ENCODE results near the gene WIPF2. TPM values are rescaled to one million over a fixed set of nuclear protein-coding genes. Genes with fewer than 3 reads are reported as not detected.
A peak's percentile ranks its signal among the peaks of the same experiment; 100 is the strongest.

WIPF2 gene
- total and polyA plus RNA-seq, 8 donors: 6.3 to 21.7 (median 13.8) TPM

DNA sequence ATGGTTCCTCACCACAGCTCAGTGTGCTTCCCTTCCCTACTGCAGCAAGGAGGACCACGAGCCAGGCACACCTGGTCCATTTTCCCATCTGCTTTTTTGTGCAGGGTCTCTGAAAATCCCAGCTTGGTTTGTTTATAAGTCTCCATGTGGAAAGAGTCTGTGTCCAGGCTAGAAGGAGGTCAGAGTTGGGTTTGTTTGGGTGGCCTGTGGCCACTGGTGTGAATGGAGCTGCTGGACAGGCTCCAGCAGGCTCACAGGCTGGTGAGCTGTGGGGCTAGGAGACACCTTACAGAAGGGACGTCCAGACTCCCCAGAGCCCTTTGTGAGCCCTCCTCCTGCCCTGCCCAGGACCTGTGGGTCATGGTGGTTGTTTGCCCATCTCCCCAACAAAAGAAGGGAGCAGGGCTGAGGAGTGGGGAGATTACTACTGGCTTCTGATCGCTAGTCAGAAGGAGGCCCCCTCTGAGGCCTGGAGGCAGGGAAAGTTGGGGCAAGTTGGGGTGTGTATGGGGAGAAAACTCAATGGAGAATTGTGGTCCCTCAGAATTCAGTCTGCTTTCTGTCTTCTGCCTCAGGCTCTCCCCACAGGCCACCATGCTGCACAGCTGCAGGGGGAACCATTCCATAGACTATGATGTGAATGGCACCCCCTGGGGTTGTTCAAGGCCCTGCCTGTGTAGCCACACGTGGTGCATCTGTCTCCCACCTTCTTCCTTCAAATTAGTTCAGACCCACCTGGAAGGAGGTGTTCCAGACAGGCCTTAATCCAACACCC lies 94.0 kb downstream of the WIPF2 start:
- no peak overlapping the region for H3K4me3 ChIP-seq
- no peaks in the 10 kb centered on the region for H3K9me3 ChIP-seq
- FAIRE-seq (no peak), ATAC-seq (no peak), DNase-seq (peak in 2 of 6 donors; percentile 35 to 39)
- TF ChIP-seq, protein P1, sequence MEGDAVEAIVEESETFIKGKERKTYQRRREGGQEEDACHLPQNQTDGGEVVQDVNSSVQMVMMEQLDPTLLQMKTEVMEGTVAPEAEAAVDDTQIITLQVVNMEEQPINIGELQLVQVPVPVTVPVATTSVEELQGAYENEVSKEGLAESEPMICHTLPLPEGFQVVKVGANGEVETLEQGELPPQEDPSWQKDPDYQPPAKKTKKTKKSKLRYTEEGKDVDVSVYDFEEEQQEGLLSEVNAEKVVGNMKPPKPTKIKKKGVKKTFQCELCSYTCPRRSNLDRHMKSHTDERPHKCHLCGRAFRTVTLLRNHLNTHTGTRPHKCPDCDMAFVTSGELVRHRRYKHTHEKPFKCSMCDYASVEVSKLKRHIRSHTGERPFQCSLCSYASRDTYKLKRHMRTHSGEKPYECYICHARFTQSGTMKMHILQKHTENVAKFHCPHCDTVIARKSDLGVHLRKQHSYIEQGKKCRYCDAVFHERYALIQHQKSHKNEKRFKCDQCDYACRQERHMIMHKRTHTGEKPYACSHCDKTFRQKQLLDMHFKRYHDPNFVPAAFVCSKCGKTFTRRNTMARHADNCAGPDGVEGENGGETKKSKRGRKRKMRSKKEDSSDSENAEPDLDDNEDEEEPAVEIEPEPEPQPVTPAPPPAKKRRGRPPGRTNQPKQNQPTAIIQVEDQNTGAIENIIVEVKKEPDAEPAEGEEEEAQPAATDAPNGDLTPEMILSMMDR (IDR thresholded peaks at IDR 0.05): no peak
- no peaks in the 10 kb centered on the region for H3K27me3 ChIP-seq
- H3K4me1 ChIP-seq: peaks cover 14 to 81% (median 24%) of the 10 kb centered on the region in 3 donors
- 59 to 65% methylated on average over 4 of the region's 4 CpGs for WGBS, 2 donors
- intact Hi-C loops (cut with DNase I): loop anchor here in 1 of 3 donors (5.0 kb wide), 1 partner anchor 34 kb away; no protein-coding TSS in a partner anchor
- H3K36me3 ChIP-seq: no peaks in the 10 kb centered on the region
- peak overlapping the region; percentile 17 to 80 (median 38) for H3K27ac ChIP-seq

DNA sequence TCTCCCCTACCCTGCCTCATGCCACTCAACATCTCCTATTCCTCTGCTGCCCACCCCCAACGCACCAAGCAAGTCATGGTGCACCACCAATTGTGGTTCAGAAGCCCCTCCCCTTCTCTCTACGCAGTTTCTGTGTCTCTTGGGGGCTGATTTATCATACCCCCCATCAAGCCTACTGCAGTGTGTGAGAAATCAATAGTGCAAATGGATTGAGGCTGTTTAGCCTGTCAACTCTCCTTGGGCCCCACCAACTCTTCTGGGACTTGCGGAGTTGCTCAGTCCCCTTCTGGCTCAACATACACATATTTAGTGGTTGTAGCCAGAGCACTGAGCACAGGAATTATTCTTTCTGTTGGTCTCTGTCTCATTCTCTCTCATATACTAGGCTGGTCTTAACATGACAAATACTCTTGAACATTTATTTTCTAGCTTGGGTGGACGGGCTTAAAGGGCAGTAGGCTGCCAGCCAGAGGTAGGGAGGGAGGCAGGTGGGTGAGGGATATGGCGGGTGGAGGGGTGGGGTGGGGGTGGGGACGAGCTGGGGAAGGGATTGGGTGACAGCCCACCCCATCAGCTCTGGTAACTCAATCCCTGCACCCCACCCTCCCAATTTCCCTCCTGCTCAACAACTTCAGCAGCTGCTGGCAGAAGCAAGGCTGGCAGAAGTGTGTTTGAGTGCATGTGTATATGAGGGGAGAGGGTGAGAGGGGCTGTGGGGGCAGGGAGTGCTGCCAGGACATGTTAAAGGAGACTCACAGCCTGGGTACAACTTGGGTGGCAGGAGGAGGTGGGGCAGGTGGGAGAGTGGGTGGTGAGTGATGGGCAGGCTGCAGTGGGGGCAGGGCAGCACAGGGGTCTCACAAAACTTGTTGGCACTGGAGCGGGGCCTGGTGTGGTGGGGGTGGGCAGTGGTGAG lies 94.8 kb downstream of the WIPF2 start:
- FAIRE-seq (no peak), DNase-seq (peak in 1 of 6 donors; percentile 17), ATAC-seq (no peak)
- H3K9me3 ChIP-seq: no peaks in the 10 kb centered on the region
- no peak overlapping the region for H3K4me3 ChIP-seq
- H3K27ac ChIP-seq: peak overlapping the region; percentile 17 to 80 (median 34)
- H3K27me3 ChIP-seq: no peaks in the 10 kb centered on the region
- 55 to 57% methylated on average over 7 of the region's 7 CpGs for WGBS, 2 donors
- H3K4me1 ChIP-seq: peaks cover 14 to 76% (median 24%) of the 10 kb centered on the region in 3 donors
- intact Hi-C loops (cut with DNase I): loop anchor here in 1 of 3 donors (5.0 kb wide), 1 partner anchor 33 kb away; no protein-coding TSS in a partner anchor
- H3K36me3 ChIP-seq: no peaks in the 10 kb centered on the region
- TF ChIP-seq, protein P1 (IDR thresholded peaks at IDR 0.05): no peak

DNA sequence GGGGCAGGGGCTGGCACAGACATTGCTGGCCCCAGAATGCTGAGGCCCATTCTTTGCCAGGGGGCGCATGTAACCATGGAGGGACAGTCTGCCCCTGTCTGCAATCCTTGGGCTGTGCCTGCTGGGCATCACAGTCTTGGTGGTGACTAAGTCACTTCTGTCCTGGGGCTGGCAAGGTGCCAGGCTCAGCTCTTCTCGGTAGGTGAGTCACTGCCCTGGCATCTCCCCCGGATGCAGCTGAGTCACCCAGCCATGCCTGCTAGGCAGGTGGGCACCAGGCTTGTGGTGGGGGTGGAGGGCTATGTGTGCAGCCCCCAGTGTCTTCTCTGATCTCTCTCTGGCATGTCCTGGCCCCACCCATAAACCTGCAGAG lies 95.5 kb downstream of the WIPF2 start:
- DNase-seq (peak; percentile 84 to 97 (median 95)), FAIRE-seq (no peak), ATAC-seq (peak; percentile 30 to 54 (median 39))
- Histone ChIP-seq H3K27ac (peak overlapping the region; percentile 17 to 80 (median 34)), H3K27me3 (no peaks in the 10 kb centered on the region), H3K4me3 (no peak overlapping the region), H3K9me3 (no peaks in the 10 kb centered on the region), H3K36me3 (no peaks in the 10 kb centered on the region), H3K4me1 (peaks cover 14 to 75% (median 22%) of the 10 kb centered on the region in 3 donors)
- intact Hi-C loops (cut with DNase I): loop anchor here in 1 of 3 donors (5.0 kb wide), 1 partner anchor 33 kb away; no protein-coding TSS in a partner anchor
- TF ChIP-seq, protein P1 (IDR thresholded peaks at IDR 0.05): no peak
- WGBS, 2 donors: 4 to 24% methylated on average over 2 to 3 of the region's 3 CpGs

DNA sequence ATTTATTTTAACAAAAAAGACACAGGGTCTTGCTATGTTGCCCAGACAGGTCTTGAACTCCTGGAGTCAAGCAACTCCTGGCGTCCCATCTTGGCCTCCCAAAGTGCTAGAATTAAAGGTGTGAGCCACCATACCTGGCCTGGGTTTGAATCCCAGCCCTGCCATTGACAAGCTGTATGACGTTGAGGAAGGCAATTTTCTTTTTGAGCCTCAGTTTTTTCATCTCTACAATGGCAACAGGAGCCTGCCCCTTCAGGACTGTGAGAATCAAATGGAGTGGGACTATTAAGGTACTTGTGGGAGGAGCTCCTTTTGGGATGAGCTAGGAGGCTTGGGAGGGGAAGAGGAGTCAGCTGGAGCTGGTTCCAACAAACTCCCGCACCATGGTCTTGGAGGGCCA lies 96.1 kb downstream of the WIPF2 start:
- ATAC-seq (no peak), DNase-seq (peak in 1 of 6 donors; percentile 29), FAIRE-seq (no peak)
- H3K27ac ChIP-seq: peak overlapping the region; percentile 22 to 80 (median 40)
- peaks cover 14 to 75% (median 24%) of the 10 kb centered on the region in 3 donors for H3K4me1 ChIP-seq
- intact Hi-C loops (cut with DNase I): no loop called here
- WGBS, 2 donors: 82 to 87% methylated on average over 3 of the region's 3 CpGs
- no peaks in the 10 kb centered on the region for H3K9me3 ChIP-seq
- H3K4me3 ChIP-seq: no peak overlapping the region
- no peaks in the 10 kb centered on the region for H3K27me3 ChIP-seq
- H3K36me3 ChIP-seq: no peaks in the 10 kb centered on the region
- TF ChIP-seq, protein P1 (IDR thresholded peaks at IDR 0.05): no peak
